Left renal pelvis (tissue), 4 donors: ENCODE data around the gene DHX58. TPM values are rescaled to one million over a fixed set of nuclear protein-coding genes. Genes with fewer than 3 reads are reported as not detected.

ENCODE experiments used
- DNase-seq, 4 donors: peaks; one replicate each; pipeline ENCODE4 v3.0.0-alpha.2; 2013; ENCODE audit warnings: low read depth in 4 of 4, low spot score in 3 of 4
- polyA plus RNA-seq, 4 donors: library from polyadenylated mRNA; unstranded; fragments of 120-200 nt; gene quantifications; one replicate each; pipeline ENCODE4 v1.2.1, GENCODE V29; 2013; ENCODE audit not compliant: insufficient read length in 4 of 4

The DHX58 gene
- polyA plus RNA-seq, 4 donors: 7.7 to 12.0 (median 8.4) TPM

DNA sequence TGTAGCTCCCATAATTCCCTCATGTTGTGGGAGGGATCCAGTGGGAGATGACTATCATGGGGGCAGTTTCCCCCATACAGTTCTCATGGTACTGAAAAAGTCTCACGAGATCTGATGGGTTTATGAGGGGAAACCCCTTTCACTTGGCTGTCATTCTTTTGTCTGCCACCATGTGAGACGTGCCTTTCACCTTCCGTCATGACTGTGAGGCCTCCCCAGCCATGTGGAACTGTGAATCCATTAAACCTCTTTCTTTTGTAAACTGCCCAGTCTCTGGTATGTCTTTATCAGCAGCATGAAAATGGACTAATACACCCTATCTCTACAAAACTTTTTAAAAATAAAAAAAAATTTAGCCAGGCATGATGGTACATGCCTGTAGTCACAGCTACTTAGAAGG lies 55.9 kb downstream of the DHX58 start:
- DNase-seq: no peak

DNA sequence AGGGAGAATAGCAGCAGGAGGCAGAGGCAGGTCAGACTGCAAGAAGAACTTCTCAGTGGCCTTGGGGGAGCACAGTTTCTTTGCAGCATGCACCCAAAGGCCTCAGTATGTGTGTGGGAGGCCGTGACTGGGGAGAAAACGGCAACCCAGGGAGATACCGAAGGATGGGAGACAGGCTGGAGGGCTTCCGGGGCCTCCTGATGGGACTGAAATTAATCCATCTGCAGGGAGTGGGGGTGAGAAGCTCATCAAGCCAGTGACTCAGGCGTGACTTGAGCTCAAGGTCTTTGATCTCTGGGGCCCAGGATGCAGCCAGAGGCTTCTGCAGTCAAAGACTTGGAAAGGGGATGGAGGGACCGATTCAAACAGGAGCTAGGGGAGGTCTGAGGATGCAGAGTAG lies 57.0 kb downstream of the DHX58 start:
- DNase-seq: no peak

DNA sequence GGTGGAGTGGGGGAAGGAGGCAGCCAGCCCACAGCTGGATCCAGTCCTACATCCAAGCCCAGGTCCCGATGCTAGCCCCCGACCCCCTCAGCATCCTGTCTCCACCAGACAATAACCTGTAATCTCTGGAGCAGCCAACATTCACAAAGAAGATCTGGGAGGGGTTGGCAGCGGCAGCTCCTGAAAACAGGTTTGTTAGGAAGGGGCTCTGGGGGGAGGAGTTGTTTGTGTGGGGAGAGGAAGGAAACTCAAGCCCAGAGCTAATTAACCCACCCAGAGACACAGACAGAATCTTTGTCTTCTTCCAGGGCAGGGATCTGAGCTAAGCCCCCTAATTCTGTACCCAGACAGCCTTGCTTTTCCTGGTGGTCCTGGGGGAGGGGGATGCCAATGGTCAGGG lies 57.5 kb downstream of the DHX58 start:
- DNase-seq: no peak

DNA sequence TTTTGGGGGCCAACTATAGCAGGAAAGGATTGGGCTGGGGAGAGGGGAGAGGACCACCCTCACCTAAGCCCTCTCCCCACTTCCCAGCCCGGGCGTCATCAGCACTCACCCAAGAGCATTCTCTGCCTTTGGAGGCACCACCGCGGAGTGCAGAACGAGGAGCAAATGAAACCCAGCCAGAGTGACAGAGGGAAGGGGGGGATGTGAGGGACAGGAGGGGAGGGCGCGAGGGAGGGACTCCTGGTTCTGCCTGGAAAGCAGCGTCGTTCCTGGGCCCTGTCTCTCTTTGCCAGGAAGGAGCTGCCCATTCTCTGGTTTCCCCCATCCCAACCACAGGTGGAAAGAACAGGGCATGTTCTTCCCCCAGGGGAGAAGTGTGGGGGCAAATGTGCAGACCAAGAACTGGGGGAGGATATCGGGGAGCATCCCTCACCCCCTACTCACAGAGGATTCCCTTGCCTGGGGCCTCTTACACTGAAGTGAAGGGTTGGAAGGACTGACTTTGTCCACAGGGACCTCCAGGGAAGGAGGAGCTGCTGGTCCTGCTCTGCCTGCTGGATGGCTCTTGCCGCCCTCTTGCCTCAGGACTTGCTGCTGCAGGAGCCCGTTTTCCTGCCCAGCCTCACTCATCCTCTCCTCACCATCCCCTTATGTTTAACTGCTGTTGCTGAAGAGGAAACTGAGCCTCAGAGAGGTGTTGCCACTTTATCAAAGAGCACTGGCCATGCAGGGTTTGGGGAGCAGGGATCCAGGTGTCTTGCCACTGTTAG lies 58.6 kb downstream of the DHX58 start:
- DNase-seq: no peak

DNA sequence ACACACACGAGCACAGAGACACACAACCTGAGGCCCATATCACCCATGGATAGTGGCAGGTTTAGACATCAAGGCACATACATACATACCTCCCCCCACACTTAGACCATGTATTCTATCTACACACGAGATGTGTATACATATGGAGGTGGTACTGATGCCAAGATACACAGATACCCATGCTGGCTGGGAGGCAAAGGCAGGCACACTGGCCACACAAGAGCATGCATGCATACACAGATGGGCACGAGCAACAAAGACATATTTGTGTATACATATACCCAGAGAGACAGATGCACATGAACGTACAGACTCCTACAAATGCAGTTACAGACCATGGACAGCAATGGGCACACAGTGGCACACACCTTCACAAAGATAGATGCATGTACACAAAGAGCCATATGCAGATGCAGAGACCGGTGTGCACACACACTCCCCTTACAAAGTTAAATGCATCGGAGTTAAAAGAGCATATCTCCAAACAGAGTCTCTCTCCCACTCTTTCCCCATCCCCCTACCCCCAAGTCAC lies 60.1 kb downstream of the DHX58 start:
- DNase-seq: no peak

DNA sequence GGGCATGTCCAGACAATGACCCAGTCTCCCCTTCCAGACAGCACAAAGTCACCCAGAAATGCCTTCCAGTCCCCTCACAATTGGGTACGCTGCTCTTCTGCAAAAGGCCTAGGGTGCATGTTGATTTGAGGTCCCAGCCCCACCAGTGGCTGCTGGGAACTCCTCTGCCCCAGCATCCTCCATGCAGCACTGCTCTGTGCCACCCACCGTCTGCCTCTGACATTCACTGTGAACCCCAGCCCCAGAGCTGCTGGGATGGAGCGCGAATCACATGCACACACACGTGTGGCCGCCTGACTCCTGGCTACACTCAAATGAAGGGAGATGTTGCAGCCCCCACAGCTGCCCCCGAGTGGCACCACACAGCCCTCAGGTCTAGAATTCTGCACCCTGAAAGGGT lies 60.9 kb downstream of the DHX58 start:
- DNase-seq: no peak

Other genes starting within 250 kb of the DHX58 start
- 10 to 100 TPM in 1 of 4 donors, 1 to 10 TPM in 3; 6.7 to 10.9 (median 9.3) TPM for gene KLHL11, start 247.3 kb downstream of the DHX58 start, polyA plus RNA-seq
- 10 to 100 TPM; 79.7 to 90.8 (median 86.2) TPM for gene ACLY, start 193.8 kb downstream of the DHX58 start, polyA plus RNA-seq
- gene ODAD4, start 182.1 kb downstream of the DHX58 start, polyA plus RNA-seq: 1 to 10 TPM; 2.0 to 7.5 (median 6.8) TPM
- gene CNP, start 145.9 kb downstream of the DHX58 start, polyA plus RNA-seq: 10 to 100 TPM; 55.9 to 72.1 (median 60.9) TPM
- gene DNAJC7, start 95.3 kb downstream of the DHX58 start, polyA plus RNA-seq: 100 to 1,000 TPM in 3 of 4 donors, 10 to 100 TPM in 1; 97.1 to 168 (median 148) TPM
- gene NKIRAS2, start 92.6 kb downstream of the DHX58 start, polyA plus RNA-seq: 10 to 100 TPM; 39.3 to 52.2 (median 48.7) TPM
- gene C17orf113, start 62.1 kb downstream of the DHX58 start, polyA plus RNA-seq: 1 to 10 TPM; 3.1 to 6.0 (median 3.3) TPM
- 1 to 10 TPM; 5.1 to 9.3 (median 6.2) TPM for gene ZNF385C, start 14.2 kb downstream of the DHX58 start, polyA plus RNA-seq
- gene KAT2A, start 8.7 kb upstream of the DHX58 start, polyA plus RNA-seq: 10 to 100 TPM; 42.1 to 88.4 (median 57.0) TPM
- under 1 TPM in 3 of 4 donors, not detected in 1; 0.16 to 0.27 (median 0.23) TPM for gene HSPB9, start 10.1 kb upstream of the DHX58 start, polyA plus RNA-seq
- gene RAB5C, start 42.3 kb upstream of the DHX58 start, polyA plus RNA-seq: 100 to 1,000 TPM; 105 to 150 (median 127) TPM
- gene KCNH4, start 68.4 kb upstream of the DHX58 start, polyA plus RNA-seq: under 1 TPM; 0.04 to 0.06 (median 0.04) TPM
- gene HCRT, start 72.7 kb upstream of the DHX58 start, polyA plus RNA-seq: not detected
- 10 to 100 TPM in 3 of 4 donors, 1 to 10 TPM in 1; 7.6 to 22.3 (median 15.8) TPM for gene GHDC, start 81.8 kb upstream of the DHX58 start, polyA plus RNA-seq
- gene STAT5B, start 163.7 kb upstream of the DHX58 start, polyA plus RNA-seq: 10 to 100 TPM; 37.1 to 57.3 (median 43.8) TPM
- gene STAT5A, start 175.8 kb upstream of the DHX58 start, polyA plus RNA-seq: 10 to 100 TPM in 1 of 4 donors, 1 to 10 TPM in 3; 5.4 to 15.3 (median 7.0) TPM